Brain microvascular endothelial cell (primary cell): ENCODE data around the gene DSG4.

ENCODE experiments used
- DNase-seq: peaks from one replicate; pipeline ENCODE4 v3.0.0-alpha.2; 2020
- H3K27ac ChIP-seq: fragments of 250-450 bp; sonication (Bioruptor Pico); 2 replicates; pipeline ENCODE4 v1.5.1; 2020; ENCODE audit warnings: mild to moderate bottlenecking, moderate library complexity
- H3K27me3 ChIP-seq: fragments of 250-450 bp; sonication (Bioruptor Pico); replicated peaks from 2 replicates; pipeline ENCODE4 v1.5.1; 2020; ENCODE audit warnings: mild to moderate bottlenecking
- H3K36me3 ChIP-seq: fragments of 250-450 bp; sonication (Bioruptor Pico); replicated peaks from 2 replicates; pipeline ENCODE4 v1.5.1; 2020; ENCODE audit warnings: mild to moderate bottlenecking
- H3K4me3 ChIP-seq: 2 replicates; pipeline ENCODE4 v1.5.1; 2011; ENCODE audit warnings: low read depth, mild to moderate bottlenecking, control low read depth, low read length, moderate library complexity
- in situ Hi-C: cut with HindIII; loops from 2 replicates; pipeline ENCODE4 v1.10.0; 2017; ENCODE audit warnings: low sequenced_read_pairs, low pct_ligation_motif_present
- TF ChIP-seq, protein P1 (sequence below): IDR thresholded peaks from 2 replicates; pipeline ENCODE4 v1.5.1; 2011; ENCODE audit warnings: low read depth, mild to moderate bottlenecking, moderate library complexity, low read length, control low read depth, inconsistent platforms; ENCODE audit errors: missing control alignments

DSG4 gene

DNA sequence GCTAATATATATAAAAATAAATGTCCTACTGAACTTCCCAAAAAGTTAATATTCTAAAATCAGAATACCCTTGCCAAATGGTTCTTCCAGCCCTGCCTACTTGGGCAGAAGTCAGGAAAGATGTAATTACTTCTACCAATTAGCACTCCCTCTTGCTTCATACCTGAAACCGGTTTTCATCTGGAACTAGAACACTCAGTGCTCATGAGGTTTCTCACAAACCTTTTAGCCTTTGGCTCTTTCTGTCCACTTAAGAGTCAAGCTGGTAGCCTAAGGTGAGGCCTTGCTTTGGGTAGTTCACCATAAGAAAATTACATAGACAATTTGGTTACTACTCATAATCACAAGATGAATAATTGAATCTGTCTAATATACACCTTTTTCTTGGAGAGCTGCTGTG lies 75.0 kb downstream of the DSG4 start:
- in situ Hi-C loops = no loop called here
- Histone ChIP-seq H3K27ac (no peak overlapping the region), H3K4me3 (no peak overlapping the region), H3K36me3 (no peaks in the 10 kb centered on the region), H3K27me3 (no peaks in the 10 kb centered on the region)
- DNase-seq = no peak
- TF ChIP-seq, protein P1, sequence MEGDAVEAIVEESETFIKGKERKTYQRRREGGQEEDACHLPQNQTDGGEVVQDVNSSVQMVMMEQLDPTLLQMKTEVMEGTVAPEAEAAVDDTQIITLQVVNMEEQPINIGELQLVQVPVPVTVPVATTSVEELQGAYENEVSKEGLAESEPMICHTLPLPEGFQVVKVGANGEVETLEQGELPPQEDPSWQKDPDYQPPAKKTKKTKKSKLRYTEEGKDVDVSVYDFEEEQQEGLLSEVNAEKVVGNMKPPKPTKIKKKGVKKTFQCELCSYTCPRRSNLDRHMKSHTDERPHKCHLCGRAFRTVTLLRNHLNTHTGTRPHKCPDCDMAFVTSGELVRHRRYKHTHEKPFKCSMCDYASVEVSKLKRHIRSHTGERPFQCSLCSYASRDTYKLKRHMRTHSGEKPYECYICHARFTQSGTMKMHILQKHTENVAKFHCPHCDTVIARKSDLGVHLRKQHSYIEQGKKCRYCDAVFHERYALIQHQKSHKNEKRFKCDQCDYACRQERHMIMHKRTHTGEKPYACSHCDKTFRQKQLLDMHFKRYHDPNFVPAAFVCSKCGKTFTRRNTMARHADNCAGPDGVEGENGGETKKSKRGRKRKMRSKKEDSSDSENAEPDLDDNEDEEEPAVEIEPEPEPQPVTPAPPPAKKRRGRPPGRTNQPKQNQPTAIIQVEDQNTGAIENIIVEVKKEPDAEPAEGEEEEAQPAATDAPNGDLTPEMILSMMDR = no peak

DNA sequence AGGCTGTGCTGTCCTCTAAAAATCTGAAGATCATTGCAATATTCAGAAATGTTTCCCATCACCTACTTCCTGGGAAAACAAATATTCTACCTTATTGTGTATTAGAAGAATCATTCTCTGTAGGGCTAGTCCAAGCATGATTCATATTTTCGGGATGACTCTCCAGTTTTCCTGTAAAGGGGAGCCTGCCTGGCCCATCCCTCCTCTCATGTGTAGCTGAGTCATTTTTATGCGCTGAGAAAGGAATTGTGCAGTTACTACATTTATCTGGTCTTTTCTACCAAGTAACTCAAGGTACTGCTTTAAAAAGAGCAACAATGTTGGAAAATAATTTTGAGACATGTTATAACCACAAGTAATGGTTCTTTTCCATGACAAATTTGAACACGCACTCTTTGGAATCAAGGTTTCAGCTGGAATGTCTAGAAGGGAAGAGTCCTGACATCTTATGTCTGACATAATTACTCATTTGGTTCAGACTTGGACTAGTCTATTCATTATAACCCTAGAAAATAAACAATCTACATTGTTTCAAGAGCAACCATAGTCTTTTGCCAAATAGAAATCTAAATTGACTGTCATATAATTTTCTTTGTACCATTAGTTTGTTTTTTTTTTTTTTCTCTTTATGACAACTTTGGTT lies 77.6 kb downstream of the DSG4 start:
- no peaks in the 10 kb centered on the region for H3K27me3 ChIP-seq
- TF ChIP-seq, protein P1 = no peak
- in situ Hi-C loops = no loop called here
- DNase-seq = peak; percentile 45
- peak overlapping the region; percentile 41 for H3K27ac ChIP-seq
- no peak overlapping the region for H3K4me3 ChIP-seq
- no peaks in the 10 kb centered on the region for H3K36me3 ChIP-seq
